ENCODE measurements around the gene FTO.
"Not testable (repeated sequence)": the region's sequence is repeated elsewhere in the genome, so short reads cannot be mapped to it uniquely, and the experiment has no call there.

Gene FTO

DNA sequence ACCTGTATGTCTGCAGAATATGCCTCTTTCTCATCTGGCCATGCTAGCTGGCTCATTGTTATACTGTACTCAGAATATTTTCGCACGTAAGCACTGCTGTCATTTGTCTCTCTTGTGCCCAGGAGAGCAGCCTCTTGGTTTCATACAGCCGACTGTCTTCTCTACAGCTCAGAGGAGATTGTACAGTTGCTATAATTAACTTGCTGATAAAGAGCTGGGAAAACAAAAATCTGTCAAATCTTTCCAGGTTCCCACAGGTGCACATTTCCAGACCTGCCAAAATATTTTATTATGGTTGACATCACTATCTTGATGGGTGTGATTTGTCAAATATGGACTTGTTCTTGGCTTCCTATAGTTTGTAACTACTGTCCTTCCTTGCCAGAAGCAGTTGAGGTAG lies 122.7 kb downstream of the FTO start:
- DNase-seq (ENCODE audit: low read depth), result no peak

DNA sequence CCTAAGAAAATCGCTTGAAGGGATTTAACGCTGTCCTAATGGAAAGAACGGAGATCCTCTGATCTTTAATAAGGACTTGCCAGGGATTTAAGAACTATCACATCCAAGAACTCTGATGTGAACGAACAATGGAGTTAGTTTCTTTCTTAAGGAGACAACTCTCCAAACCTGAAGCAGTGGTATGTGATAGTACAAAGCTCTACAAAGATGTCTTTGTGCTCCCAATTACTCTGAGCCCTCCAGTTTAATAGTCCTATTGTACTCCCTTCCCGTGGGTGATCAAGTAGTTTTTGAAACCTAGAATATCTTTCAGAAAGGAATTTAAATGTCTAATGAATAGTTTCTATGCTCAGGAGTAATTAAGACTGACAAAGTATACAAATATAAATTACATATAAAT lies 123.8 kb downstream of the FTO start:
- DNase-seq (ENCODE audit: low read depth), result no peak

DNA sequence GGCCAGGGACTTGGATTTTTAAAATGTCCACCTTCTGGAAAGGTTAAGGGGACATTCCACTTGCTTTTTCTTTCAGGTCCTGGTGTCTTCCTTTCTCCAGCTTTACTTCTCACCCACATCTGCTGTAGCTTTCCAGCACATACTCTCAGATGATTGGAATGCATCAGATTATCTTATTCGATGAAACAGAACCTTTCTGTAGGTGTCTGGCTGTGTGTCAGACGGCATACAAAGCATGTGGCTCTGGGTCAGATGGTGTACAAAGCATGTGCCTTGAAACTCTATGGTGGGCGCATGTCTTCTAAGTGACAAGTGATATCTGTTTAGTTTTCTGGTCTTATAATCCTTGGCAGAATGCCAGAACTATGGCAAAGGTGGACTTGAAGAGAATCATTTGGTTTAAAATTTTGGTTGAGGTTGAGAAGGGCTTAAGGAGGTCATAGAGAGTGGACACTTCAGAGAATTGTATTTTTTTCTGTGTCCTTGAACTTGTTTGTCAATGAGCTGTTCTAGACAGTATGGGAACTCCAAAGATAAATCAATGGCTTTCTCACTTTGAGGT lies 125.3 kb downstream of the FTO start:
- no peak for DNase-seq (ENCODE audit: low read depth)

DNA sequence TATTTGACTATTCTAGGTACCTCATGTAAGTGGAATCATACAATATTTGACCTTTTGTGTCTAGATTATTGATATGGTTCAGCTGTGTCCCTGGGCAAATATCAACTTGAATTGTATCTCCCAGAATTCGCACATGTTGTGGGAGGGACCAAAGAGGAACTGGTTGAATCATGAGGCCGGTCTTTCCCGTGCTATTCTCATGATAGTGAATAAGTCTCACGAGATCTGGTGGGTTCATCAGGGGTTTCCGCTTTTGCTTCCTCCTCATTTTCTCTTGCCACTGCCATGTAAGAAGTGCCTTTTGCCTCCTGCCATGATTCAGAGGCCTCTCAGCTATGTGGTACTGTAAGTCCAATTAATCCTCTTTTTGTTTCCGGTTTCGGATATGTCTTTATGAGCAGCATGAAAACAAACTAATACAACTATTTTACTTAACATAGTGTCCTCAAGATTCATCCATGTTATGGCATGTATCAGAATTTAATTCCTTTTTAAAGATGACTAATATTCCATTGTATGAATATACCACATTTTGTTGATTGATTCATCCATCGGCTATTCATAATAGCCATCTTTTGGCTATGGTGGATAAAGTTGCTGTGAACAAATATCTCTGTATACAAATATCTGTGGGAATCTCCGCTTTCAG lies 129.1 kb downstream of the FTO start:
- no peak for DNase-seq (ENCODE audit: low read depth)

DNA sequence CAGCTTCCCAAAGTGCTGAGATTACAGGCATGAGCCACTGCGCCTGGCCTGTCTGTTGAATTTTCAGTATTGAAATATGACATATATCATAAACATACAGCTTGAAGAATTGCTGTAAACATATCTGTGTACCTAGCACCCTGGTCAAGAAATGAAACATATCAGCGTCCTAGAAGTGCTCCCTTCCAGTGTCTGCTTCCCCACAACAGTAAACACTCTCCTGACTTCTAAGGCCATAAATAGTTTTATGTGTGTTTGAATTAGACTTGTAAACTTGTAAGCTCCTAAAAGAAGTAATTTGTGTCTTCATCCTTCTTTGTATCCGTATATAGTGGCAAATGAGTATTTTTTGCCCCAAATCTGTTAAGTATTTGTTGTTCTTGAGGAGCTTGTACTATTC lies 132.2 kb downstream of the FTO start:
- DNase-seq (ENCODE audit: low read depth), result no peak

DNA sequence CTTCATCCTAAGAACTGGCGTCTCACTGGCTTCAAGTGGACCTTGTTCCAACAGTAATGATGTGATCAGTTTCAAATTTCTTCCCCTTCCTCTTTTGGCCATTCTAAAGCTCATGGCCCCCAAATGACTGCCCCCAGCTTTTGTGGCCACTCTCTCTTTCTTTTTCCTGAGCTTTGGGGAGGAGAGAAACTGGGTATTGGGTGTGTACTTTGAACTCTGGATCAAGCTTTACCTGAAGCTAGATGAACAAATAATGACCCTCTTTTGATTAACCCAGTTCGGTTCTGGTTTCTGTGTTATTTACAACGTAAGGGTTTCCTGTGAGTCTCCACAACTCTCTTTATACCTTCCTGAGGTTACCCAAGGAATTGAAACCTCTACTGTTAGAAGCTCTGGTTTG lies 132.7 kb downstream of the FTO start:
- no peak for DNase-seq (ENCODE audit: low read depth)

DNA sequence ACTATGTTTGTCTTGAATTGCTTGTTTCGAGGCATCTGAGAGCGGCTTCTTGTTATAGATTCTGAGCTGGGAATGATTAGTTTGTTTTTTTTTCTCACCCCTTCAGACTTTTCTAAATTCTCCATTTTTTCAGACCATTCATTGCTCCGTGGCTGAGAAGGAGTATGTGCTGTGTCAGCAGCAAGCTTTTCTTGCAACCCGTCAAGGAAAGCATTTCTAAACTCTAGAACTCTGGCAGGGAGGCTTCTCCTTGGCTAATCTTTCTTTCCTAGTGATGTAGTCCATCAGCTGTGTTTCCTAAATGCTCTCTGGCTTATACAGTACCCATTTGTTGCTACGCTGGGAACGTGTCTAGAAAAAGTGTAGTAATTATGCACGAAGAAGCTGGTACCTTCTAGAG lies 133.5 kb downstream of the FTO start:
- DNase-seq (ENCODE audit: low read depth), result no peak

DNA sequence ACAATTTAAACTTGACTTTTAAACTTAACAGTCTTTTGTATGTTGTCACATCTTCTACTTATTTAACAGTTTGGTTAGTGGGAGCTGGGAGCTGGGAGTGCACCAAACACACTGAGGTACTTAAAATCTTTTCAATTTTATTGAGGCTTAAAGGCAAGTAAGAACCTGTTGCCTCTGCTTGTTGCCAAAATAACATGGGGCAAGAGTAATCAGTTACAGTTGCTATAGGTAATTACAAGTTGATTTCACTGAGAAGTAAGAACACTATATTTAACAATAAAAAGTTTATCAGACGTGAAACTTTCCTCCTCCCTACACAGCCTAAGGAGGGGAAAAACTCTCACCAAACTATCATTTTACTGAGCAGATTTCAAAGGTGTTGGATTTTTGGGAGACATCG lies 135.2 kb downstream of the FTO start:
- DNase-seq (ENCODE audit: low read depth), result no peak

DNA sequence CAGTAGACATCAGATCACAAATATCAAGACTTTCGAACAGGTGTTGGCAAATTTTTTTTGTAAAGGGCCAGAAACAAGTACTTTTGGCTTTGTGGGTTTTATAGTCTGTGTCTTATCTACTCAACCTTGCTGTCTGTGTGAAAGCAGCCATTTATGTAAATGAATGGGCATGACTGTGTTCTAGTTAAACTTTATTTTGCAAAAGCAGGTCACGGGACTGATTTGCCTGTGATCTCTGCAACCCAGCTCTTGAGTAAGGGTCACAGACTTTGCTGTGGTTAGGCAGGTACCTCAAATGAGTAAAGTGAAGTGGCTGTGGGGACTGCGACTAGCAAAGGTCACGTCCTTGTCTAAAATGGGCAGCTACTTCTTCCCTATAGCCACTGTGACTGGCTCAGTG lies 136.5 kb downstream of the FTO start:
- no peak for DNase-seq (ENCODE audit: low read depth)

DNA sequence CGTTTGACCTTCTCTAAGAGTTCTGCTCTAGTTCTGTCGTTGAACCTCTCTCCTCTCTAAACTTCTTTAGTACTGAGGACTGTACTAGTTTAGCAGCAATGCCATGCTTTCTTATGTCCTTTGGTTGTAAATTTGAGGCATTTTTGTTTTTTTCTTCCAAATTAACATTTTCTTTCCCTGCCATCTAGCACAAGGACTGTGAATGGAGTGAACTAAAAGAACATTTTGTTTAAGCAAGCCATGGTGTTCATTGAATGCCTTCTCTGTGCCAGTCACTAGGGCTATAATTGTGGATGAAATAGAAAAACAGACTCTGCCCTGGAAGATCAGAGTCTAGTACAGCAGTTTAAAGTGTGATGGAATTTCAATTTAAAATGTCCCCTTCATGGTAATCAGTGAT lies 137.9 kb downstream of the FTO start:
- DNase-seq (ENCODE audit: low read depth), result no peak

DNA sequence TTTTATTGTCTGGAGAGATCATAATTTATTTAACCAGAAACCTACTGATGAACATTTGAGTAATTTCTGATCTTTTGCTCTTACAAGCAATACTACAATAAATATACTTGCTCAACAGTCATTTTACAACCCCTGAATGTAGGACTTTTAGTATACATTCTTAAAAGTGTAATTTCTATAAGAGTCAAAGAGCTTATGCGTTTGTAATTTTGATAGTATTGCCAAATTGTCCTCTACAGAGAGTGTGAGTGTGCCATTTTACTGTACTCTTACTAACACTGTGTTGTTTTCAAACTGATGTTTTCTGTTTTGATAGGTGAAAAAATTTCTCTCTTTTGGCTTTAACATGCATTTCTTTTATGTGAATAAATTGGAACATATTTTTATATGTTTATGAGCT lies 139.1 kb downstream of the FTO start:
- no peak for DNase-seq (ENCODE audit: low read depth)

DNA sequence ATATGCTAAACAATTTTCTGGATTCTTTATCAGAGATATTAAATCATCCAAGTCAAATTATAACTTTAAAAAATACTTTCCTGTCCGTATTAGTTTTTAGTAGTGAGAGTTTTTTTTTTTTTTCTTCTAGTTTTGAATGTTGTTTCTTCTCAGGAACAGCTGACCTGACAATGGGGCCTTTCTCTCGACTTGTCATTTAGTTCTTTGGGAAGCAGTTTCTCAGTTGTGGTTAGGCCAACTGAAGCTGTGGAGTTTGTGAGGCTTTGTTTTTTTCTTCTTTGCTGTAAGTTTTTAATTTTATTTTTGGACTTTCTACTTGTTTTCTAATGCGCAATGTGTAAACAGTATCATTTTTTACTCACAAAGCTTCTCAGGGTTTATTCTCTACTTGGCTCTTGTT lies 140.8 kb downstream of the FTO start:
- DNase-seq (ENCODE audit: low read depth), result no peak

DNA sequence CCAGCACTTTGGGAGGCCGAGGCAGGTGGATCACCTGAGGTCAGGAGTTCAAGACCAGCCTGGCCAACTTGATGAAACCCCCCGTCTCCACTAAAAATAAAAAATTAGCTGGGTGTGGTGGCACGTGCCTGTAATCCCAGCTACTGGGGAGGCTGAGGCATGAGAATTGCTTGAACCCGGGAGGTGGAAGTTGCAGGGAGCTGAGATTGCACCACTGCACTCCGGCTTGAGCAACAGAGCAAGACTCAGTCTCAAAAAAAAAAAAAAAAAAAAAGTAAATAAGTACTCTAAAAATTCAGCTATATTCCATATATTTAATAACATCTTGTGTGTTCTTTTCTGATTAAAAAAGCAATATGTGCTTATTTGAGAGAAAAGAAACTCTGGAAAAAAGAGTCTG lies 142.6 kb downstream of the FTO start:
- not testable (repeated sequence) for DNase-seq (ENCODE audit: low read depth)

DNA sequence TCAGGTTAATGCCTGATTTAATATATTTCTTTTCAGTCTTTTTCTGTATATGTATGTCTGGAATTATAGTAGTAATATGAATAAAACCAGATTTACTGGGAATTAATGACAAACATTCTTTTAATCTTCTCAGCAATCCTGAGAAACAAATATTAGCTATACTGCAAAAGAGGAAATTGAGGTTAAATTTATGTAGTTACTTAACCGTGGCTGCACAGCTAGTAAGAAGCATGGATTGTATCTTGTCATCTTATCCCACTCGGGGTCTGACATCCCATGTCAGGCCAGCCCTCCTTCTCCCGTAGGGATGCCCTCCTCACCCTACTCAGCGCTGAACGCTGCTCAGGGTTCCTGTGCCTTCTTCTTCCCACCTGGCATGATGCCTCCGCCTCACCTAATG lies 143.0 kb downstream of the FTO start:
- DNase-seq (ENCODE audit: low read depth), result no peak

DNA sequence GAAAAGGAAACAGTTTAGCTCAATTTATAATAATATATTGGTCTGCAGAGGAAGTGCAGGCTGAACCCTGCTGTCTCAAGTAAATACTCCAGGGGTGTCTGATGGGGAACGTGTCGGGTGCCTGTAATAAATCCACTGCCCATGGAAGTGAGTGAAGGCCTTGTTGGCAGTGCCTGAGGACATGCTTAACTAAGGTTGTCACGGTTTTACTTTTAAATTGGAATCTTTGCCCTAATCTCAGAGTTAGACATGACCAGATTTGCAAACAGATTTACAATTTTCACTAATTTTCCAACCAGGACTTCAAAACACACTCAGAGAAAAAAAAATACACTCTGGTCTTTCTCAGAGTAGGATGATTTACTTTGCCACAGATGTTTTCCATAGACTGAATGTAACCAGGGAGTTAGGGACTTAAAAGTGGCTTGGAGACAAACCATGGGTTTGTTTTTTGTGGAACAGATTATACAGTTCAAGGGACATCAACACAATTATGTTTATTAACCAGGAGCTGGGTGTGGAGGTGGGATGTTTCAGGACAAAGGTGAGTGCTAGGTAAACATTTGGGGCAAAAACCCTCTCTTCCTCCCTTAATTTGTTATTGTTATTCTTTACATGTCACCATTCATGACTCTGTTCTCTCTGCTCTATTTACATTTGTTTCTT lies 144.5 kb downstream of the FTO start:
- no peak for DNase-seq (ENCODE audit: low read depth)

DNA sequence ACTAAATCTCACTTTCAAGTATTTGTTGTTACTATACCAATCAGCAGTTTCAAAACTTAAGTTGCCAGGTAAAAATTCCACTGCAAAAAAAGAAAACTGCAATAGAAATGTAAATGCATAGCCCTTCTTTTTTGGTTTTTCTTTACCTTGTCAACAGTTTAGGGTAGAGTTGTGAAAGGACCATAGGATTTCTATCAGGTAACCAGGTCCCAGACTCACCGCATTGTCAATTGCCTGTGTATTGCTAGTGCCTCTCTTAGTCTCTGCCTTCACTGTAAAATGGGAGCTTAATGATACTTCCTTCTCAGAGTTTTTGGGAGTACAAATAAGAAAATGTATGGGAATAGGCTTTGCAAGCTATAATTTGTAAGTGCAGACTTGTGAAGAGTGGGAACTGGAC lies 145.0 kb downstream of the FTO start:
- no peak for DNase-seq (ENCODE audit: low read depth)

DNA sequence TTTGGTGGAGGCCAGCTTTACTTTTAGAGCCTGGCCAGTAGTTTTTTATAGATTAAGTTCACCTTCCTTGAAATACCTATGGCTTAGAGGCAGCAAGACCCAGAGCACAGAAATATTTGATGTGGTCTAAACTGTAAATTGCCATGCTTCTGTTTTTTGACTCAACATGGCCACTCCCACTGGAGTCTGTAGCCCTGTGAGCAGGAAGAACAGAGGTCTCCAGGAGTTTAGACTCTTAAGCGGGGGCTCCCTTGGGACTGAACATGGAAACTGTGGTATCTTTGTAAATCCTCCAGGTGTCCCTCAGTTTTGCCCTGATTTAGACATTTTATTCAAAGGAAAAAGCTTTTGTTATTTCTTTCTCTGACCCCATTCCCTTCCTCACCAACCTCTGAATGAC lies 145.6 kb downstream of the FTO start:
- no peak for DNase-seq (ENCODE audit: low read depth)

DNA sequence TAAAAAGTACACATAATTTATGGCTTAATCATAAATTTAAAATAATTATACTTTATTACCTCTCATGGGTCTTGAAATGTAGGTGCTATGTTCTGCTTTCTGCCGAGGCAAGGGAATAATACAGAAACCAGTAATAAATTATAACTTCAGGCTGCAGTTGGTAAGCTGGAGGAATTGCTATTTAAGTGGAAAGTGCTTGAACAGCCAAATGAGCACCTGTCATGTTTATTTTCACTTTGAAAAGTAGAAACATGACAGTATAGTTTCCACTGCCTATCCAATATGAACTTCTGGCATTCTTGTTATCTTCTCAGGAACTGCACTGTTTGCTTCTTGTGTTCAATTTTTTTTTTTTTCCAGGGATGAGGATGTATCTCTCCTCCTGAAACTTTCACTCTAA lies 146.0 kb downstream of the FTO start:
- DNase-seq (ENCODE audit: low read depth), result no peak

DNA sequence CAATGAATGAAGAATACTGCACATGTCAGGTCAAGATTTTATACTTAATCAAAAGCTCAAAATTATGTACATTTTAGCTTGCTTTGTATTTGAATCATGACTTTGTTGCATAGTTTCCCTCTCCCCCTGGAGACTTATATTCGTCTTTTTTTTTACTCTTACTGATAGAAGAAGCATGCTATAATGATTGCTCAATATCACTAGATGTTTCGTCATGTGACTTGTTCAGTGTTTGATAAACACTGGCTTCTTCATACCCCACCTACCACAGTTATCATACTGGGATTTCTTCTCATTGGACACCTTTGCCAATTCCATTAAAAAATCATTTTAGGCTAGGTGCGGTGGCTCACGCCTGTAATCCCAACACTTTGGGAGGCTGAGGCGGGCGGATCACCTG lies 148.7 kb downstream of the FTO start:
- DNase-seq (ENCODE audit: low read depth), result no peak

DNA sequence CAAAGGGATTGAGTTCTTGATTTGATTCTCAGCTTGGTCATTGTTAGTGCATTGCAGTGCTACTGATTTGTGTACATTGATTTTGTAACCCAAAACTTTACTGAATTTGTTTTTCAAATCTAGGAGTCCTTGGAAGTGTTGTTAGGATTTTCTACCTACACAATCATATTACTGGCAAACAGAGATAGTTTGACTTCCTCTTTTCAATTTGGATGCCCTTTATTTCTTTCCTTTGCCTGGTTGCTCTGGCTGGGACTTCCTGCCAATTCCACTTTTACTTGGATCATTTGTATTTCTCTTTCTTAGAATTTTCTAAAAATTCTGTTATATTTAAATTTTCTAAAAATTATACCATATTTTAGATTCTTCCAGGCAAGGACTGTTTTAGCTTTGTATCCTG lies 151.1 kb downstream of the FTO start:
- DNase-seq (ENCODE audit: low read depth), result no peak

DNA sequence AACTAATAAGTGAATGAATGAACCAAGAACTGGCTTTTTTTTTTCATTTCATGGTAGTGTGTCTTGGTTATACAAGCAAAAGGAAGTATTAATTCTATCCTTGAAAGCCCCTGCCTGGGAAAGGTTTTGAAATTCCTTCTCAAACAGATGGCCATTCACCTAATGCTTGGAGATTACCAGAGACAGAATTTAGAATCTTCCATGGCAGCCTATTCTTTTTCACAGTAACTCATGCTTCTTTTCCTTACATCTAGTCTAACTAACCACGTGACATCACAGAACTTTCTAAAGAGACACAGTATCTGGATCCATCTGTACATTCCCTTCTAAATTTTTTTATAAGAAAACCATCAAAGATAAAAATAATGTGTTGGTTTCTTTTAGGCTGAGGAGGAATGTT lies 151.6 kb downstream of the FTO start:
- DNase-seq (ENCODE audit: low read depth), result no peak

DNA sequence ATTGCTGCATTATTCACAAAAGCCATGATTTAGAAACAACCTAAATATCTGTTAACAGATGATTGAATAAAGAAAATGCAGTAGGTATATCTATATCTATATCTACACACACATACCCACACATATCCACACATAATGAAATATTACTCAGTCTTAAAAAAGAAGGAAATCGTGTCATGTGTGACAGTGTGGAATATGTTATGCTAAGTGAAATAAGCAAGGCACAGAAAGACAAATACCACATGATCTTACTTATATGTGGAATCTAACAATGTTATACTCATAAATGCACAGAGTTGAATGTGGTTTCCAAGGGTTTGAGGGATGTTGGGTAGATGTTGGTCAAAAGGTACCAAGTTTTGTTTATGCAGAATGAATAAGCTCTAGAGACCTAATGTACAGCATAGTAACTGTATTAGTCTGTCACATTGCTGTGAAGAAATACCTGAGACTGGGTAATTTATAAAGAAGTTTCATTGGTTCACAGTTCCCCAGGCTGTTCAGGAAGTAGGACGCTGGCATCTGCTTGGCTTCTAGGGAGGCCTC lies 156.1 kb downstream of the FTO start:
- no peak for DNase-seq (ENCODE audit: low read depth)

DNA sequence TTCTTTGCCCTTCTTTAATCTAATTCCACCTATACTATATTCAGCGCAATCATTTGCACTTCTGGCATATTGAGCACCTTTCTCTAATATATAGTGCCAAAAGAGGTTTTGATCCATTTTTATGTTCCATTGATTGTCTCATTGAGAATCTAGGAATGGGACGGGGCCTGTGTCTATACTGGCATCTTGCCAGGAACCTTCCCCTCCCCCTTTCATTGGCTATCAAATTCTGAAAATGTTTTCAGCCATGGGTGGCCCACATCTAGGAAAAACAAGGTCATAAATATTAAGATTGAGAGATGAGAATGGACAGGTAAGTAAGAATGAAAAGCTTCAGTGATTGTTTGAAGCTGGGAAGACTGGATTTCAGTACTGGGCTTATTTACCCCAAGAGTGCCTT lies 159.9 kb downstream of the FTO start:
- DNase-seq (ENCODE audit: low read depth), result no peak

Measured in stimulated activated CD8-positive, alpha-beta memory T cell treated with anti-CD3 and anti-CD28 coated beads, Interleukin-7, amount 100 ng/mL, for 24 hours (primary cell).